Stomach (tissue), 9 donors: ENCODE results near the gene SLC22A15. TPM values are rescaled to one million over a fixed set of nuclear protein-coding genes. Genes with fewer than 3 reads are reported as not detected.

Experiments used
- DNase-seq, 2 donors: peaks; one replicate each; pipeline versions ENCODE4 v3.0.0 to v3.0.0-alpha.2; 2013 to 2019
- H3K27ac ChIP-seq, 5 donors: fragments of 200-600 bp in 4 of 5; sonication (generic) in 4 of 5; one replicate each; pipeline ENCODE4 v1.5.1; 2013 to 2019; ENCODE audit warnings: mild to moderate bottlenecking in 1 of 5, moderate library complexity in 1 of 5
- H3K27me3 ChIP-seq, 3 donors: fragments of 200-600 bp; sonication (generic); one replicate each; pipeline ENCODE4 v1.5.1; 2017 to 2019; ENCODE audit warnings: mixed run types in 1 of 3
- H3K36me3 ChIP-seq, 4 donors: fragments of 200-600 bp; sonication (generic); 1 replicate in 3 of 4; 2 replicates in 1 of 4; pipeline ENCODE4 v1.5.1; 2016 to 2019
- H3K4me1 ChIP-seq, 4 donors: fragments of 200-600 bp; sonication (generic); one replicate each; pipeline ENCODE4 v1.5.1; 2016 to 2019
- H3K4me3 ChIP-seq, 4 donors: fragments of 200-600 bp; sonication (generic) in 3 of 4; one replicate each; pipeline ENCODE4 v1.5.1; 2016 to 2019; ENCODE audit warnings: mild to moderate bottlenecking in 1 of 4
- H3K9me3 ChIP-seq, 4 donors: fragments of 200-600 bp; sonication (generic); one replicate each; pipeline ENCODE4 v1.5.1; 2016 to 2019
- EP300 ChIP-seq: sonication (generic); formaldehyde crosslinking; IDR thresholded peaks from one replicate; pipeline ENCODE4 v1.6.1; 2017; ENCODE audit warnings: antibody characterized with exemption
- POLR2A ChIP-seq, 4 donors: fragments of 450-650 bp; IDR thresholded peaks; one replicate each; pipeline ENCODE4 v1.6.1; 2016; ENCODE audit warnings: antibody characterized with exemption in 4 of 4, control low read depth in 2 of 4, mild to moderate bottlenecking in 1 of 4, moderate library complexity in 1 of 4
- POLR2AphosphoS5 ChIP-seq, 3 donors: sonication (generic); formaldehyde crosslinking; IDR thresholded peaks; one replicate each; pipeline ENCODE4 v1.6.1; 2016; ENCODE audit warnings: antibody characterized with exemption in 3 of 3
- WGBS, 5 donors: extraction: QIAGEN DNeasy Blood & Tissue Kit in 3 of 5; methylation state at CpG; one replicate each; pipeline versions ENCODE4 v1.1.5 to v1.1.7; 2013 to 2018; 5-methylcytosine and 5-hydroxymethylcytosine counted together
- intact Hi-C: fragments of 100-400 bp; cut with DNase I; formaldehyde crosslinking; loops from one replicate; pipeline ENCODE4 v1.15.1; 2023; ENCODE audit warnings: low total_unique reads
- polyA plus RNA-seq, 3 donors: library from polyadenylated mRNA; stranded (reverse); fragments of 200-250 nt; gene quantifications; one replicate each; pipeline ENCODE4 v1.2.3, GENCODE V29; 2013
- total RNA-seq, 5 donors: library from RNA; depleted of rRNA; stranded (reverse); fragments of >200 nt; gene quantifications; one replicate each; pipeline versions ENCODE4 v1.1.0 to v1.2.3, GENCODE V29; 2014 to 2016
- TF ChIP-seq, protein P1 (sequence below), 7 experiments: fragments of 450-650 bp in 4 of 7; fragments of 200-600 bp in 3 of 7; sonication (generic) in 3 of 7; IDR thresholded peaks; one replicate each; pipeline ENCODE4 v1.5.1; 2016 to 2019; ENCODE audit warnings: antibody characterized with exemption in 7 of 7, control low read depth in 2 of 7, mild to moderate bottlenecking in 1 of 7
- donor health status: healthy with polysubstance abuse.
- donor health status: Bipolar disorder and iron deficiency.
- donor health status: healthy.

SLC22A15 gene
- total and polyA plus RNA-seq, 8 donors: 0.29 to 9.8 (median 3.3) TPM

GRCh38 chr1:116012716-116013115 is 36.4 kb downstream of the SLC22A15 start:
- intact Hi-C loops: no loop called here
- Histone ChIP-seq H3K27ac (no peak overlapping the region), H3K36me3 (peaks cover 0 to 16% (median 0%) of the 10 kb centered on the region in 4 donors), H3K9me3 (no peaks in the 10 kb centered on the region), H3K4me3 (no peak overlapping the region), H3K27me3 (no peaks in the 10 kb centered on the region), H3K4me1 (no peaks in the 10 kb centered on the region)
- DNase-seq: no peak
- WGBS, 5 donors: 96 to 100% (median 98%) methylated on average over 2 of the region's 2 CpGs
- TF ChIP-seq, protein P1, sequence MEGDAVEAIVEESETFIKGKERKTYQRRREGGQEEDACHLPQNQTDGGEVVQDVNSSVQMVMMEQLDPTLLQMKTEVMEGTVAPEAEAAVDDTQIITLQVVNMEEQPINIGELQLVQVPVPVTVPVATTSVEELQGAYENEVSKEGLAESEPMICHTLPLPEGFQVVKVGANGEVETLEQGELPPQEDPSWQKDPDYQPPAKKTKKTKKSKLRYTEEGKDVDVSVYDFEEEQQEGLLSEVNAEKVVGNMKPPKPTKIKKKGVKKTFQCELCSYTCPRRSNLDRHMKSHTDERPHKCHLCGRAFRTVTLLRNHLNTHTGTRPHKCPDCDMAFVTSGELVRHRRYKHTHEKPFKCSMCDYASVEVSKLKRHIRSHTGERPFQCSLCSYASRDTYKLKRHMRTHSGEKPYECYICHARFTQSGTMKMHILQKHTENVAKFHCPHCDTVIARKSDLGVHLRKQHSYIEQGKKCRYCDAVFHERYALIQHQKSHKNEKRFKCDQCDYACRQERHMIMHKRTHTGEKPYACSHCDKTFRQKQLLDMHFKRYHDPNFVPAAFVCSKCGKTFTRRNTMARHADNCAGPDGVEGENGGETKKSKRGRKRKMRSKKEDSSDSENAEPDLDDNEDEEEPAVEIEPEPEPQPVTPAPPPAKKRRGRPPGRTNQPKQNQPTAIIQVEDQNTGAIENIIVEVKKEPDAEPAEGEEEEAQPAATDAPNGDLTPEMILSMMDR (IDR thresholded peaks at IDR 0.05): no peak
- TF ChIP-seq EP300 (no peak), POLR2AphosphoS5 (IDR thresholded peaks at IDR 0.05) (no peak), POLR2A (IDR thresholded peaks at IDR 0.05) (no peak)

DNA sequence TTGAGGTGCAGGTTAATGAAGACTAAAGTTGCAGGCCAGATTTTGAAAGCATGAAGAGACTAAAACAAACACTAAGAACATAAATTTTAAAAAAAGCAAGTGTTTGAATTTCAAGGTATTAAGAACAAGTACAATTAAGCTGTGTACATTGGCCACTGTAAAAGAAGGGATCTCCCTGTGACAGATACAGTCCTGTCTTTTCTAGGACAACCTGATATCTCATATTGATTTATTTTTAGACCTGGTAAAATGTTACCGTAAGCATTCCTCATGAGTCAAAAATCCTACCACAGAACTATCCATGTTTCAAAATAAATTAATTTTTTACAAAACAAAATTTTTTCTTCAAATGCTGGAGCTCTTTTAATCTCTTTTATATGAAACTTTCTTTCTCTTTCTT is 39.4 kb downstream of the SLC22A15 start:
- no peak for DNase-seq
- 85 to 97% (median 91%) methylated on average over 1 of the region's 1 CpG for WGBS, 5 donors
- intact Hi-C loops: no loop called here
- TF ChIP-seq EP300: no peak
- no peak for TF ChIP-seq POLR2AphosphoS5 (IDR thresholded peaks at IDR 0.05)
- TF ChIP-seq, protein P1 (IDR thresholded peaks at IDR 0.05): no peak
- no peak for TF ChIP-seq POLR2A (IDR thresholded peaks at IDR 0.05)
- peaks cover 0 to 4% (median under 1%) of the 10 kb centered on the region in 4 donors for H3K36me3 ChIP-seq
- H3K4me3 ChIP-seq: no peak overlapping the region
- H3K27ac ChIP-seq: no peak overlapping the region
- no peaks in the 10 kb centered on the region for H3K27me3 ChIP-seq
- H3K9me3 ChIP-seq: no peaks in the 10 kb centered on the region
- H3K4me1 ChIP-seq: no peaks in the 10 kb centered on the region

- Histone ChIP-seq H3K27me3 (no peaks in the 10 kb centered on the region), H3K36me3 (peaks cover 0 to 24% (median 11%) of the 10 kb centered on the region in 4 donors), H3K4me3 (no peak overlapping the region), H3K4me1 (no peaks in the 10 kb centered on the region), H3K27ac (no peak overlapping the region), H3K9me3 (no peaks in the 10 kb centered on the region)
- 83 to 97% (median 92%) methylated on average over 5 of the region's 5 CpGs for WGBS, 5 donors
- intact Hi-C loops: no loop called here
- TF ChIP-seq POLR2AphosphoS5 (IDR thresholded peaks at IDR 0.05) (no peak), POLR2A (IDR thresholded peaks at IDR 0.05) (no peak), EP300 (no peak)
- TF ChIP-seq, protein P1 (IDR thresholded peaks at IDR 0.05): no peak
- DNase-seq: no peak
Observed at GRCh38 chr1:116018007-116018406, 41.7 kb downstream of the SLC22A15 start.

DNA sequence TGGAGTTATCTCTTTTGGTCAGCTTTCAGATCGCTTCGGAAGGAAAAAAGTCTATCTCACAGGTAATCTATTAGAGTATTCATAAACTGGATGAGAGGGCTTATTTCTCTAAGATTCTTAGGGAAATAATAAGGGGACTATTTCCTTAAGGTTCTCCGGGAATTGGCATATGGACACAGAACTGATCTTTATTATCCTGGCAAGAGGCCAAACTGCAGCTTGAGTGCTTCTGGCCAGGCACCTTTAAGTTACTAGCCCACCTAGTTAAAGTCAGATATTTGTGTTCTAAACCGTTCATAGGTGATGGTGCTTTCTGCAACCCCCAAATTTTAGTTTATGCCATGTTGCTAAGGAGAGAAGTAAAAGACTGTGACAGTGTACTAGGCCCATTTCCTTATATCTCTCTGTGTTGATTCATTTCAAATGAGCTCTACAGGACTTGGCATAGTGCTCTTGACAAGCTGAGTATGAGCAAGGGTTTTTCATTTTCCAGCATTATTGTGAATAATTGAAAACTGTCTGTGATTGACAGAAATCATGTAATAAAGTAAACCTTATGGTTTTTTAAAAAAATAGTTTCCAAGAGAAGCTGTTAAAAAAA is 43.4 kb downstream of the SLC22A15 start:
- no peak for DNase-seq
- H3K4me3 ChIP-seq: no peak overlapping the region
- no peaks in the 10 kb centered on the region for H3K27me3 ChIP-seq
- peaks cover 0 to 24% (median 11%) of the 10 kb centered on the region in 4 donors for H3K36me3 ChIP-seq
- intact Hi-C loops: no loop called here
- H3K27ac ChIP-seq: no peak overlapping the region
- no peaks in the 10 kb centered on the region for H3K9me3 ChIP-seq
- TF ChIP-seq, protein P1 (IDR thresholded peaks at IDR 0.05): no peak
- no peak for TF ChIP-seq POLR2AphosphoS5 (IDR thresholded peaks at IDR 0.05)
- TF ChIP-seq POLR2A (IDR thresholded peaks at IDR 0.05): no peak
- TF ChIP-seq EP300: no peak
- WGBS, 5 donors: 64 to 83% (median 79%) methylated on average over 4 of the region's 4 CpGs
- no peaks in the 10 kb centered on the region for H3K4me1 ChIP-seq
